Kidney tubule cell (primary cell): ENCODE results near the gene KRT15.
A peak's percentile ranks its signal among the peaks of the same experiment; 100 is the strongest.
"Not testable (repeated sequence)": the region's sequence is repeated elsewhere in the genome, so short reads cannot be mapped to it uniquely, and the experiment has no call there.

Experiments
- DNase-seq: peaks from one replicate; pipeline ENCODE4 v3.0.0-alpha.2; 2018; ENCODE audit warnings: low spot score

The KRT15 gene

DNA sequence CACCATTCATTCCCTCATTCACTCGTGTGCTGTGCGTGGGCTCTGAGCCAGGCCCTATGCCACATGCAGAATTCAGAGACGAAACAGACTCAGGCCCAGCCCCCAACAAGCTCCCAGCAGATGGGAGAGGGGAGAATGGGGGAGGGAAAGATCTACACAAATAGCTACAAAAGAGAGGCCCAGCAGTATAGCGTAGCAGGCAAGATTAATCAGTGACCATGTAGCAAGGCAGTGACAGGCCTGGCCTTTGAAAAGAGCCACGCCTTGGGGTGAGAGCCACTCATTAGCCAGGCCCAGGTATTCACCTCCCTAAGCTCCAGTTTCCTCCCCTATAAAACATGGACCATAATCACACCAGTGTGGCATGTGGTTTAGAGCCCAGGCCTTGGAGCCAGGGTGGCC is 25.8 kb upstream of the KRT15 start:
- DNase-seq, result peak; percentile 85

DNA sequence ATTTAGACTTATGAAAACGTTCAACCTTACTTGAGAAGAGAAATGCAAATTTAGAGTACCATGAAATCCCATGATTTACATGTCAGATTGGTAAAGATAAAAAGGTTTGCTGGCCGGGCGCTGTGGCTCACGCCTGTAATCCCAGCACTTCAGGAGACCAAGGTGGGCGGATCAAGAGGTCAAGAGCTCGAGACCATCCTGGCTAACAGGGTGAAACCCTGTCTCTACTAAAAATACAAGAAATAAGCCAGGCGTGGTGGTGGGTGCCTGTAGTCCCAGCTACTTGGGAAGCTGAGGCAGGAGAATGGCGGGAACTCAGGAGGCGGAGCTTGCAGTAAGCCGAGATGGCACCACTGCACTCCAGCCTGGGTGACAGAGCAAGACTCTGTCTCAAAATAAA is 24.1 kb upstream of the KRT15 start:
- DNase-seq, result not testable (repeated sequence)

DNA sequence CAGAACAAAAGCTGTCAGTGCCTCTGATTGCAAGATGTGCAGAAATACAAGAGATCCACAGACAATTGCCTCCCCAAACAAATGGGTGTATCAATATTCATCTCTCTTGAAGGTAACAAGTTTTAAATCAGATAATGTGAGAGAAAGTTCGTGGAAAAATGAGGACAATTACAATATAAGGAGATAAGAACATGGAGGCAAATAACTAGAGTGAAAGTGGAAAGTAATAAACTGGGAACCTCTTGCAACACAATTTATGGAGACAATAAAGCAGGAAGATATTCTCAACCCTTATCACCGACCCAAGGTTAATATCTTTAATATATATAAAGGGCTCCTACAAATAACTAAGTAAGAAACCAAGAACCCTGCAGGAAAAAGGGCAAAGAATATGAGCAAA is 23.7 kb upstream of the KRT15 start:
- DNase-seq, result no peak

DNA sequence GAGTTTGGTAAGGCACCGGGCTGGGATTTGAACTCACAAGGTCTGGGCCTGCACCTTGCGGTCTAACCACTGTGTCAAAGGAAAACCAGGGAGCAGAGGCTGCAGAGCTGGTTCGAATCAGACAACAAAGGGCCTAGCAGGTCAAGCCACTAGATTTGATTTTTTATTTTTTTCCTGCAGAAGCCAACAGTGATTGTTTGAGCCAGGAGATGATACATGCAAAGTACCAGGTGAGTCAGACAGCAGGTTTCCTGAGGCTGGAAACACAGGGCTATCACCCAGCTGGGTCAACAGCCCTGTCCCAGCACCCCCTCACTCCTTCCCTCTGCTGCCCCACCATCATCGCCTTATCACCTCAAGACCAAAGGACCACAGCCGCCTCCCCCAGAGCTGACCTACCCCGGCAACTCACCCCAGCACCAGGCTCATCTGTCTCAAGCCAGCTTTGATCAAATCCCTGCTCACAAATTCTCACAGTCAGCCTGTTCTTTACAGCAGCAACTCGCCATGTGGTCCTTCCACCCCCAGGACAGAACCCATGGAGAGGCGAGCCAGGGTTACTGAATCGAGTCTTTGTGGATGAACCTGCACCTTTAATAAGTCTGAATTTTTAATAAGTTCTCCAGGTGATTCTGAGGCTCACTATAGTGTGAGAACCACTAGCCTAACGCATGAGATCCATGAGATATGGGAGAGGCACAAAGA is 22.4 kb upstream of the KRT15 start:
- peak; percentile 80 for DNase-seq

DNA sequence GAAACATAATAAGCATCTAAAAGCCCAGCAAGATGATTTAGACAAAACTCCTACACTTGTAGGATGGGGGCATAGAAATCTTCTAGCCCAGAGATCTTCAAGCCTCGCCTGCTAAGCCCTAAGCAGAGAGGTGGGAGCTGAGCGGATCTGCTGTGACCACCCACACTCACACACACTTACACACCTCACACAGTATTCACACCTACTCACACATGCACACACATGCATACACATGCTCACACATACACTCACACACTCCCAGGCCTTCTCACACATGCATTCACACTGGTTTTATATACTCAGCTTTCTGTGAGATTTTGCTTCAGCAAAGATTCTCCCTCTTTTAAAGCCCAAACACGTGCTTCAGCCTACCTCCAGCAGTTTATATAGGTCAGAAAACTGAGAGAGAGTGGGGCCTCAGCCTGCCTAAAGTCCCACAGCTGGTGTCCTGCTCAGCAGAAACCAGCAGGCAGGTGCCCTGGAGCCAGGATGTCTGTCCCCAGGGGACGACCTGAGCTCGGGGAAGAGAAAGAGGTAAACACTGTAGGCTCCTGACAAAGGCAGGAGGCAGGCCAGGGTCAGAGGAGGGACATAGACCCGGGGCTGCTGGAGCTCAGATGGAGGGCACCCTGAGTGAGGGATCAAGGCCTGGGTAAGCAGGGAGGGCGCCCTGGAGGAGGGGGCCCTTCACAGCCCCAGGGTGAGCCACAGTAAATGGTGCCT is 21.4 kb upstream of the KRT15 start:
- no peak for DNase-seq

DNA sequence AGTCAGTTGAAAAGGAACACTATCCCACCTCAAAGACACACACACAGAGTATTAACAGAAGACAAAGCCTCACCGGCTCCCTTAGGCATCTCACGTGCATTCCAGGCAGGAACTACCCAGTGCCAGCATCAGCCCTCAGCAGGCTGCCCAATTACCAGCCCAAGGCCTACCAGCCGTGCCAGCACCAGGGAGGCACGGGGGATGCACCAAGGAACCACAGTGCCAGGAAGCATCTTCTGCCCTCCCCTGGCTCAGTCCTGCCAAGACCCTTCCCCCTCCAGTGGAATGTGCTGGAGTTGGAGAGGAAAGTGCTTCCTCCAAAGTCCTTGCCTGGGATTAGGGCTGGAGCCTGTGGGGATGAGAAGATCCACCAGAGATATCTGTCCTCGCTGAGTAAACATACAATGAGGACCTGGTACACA is 20.4 kb upstream of the KRT15 start:
- DNase-seq, result peak; percentile 58

DNA sequence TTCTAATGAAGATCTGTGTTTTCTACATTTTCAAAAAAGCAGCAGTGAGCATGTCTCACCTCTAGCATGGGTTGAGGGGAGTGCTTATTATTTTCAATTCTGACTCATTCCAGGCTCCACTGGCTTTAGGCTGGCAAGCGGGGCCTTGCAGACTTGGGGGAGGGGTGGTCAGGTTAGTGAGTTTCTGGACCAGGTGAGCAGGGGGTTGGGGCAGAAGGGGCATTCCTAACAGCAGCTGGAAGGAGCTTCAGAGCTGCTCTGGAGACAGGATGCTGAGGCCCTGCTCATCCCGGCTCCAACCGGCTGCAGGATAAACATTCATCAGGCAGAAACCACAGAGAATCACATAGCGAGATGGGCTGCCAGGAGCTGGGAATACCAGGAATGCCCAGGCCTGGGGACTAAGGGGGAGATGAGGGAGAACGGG is 19.9 kb upstream of the KRT15 start:
- DNase-seq, result peak; percentile 94

DNA sequence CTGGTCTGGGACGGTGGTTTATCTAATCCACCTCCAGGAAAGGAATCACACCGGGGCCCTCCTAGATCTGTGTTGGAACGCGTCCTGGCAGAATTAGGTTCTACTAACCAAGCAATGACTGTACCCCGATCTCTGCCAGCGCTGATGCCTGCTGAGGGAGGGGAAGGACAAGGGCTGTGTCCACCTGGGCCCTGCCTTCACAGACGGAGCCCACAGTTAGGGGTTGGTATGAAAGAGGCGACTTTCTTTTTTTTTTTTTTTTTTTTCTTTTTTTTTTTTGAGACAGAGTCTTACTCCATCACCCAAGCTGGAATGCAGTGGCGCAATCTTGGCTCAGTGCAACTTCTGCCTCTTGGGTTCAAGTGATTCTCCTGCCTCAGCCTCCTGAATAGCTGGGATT is 19.3 kb upstream of the KRT15 start:
- peak; percentile 32 for DNase-seq

DNA sequence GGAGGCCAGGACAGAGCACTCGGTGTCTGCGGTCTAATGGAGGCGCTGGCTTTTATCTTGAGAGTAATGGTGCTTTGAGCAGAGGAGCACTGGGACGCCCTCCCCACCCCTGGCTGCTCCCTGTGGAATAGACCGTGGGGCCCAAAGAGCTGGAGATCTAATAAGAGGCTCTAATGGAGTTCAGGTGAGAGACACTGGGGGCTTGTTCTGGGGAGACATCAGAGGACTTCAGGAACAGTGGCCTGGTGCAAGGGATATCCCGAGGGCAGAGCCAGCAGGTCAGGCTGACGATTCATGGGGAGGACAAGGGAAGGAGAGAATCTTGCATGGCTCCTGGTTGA is 18.9 kb upstream of the KRT15 start:
- DNase-seq, result no peak

DNA sequence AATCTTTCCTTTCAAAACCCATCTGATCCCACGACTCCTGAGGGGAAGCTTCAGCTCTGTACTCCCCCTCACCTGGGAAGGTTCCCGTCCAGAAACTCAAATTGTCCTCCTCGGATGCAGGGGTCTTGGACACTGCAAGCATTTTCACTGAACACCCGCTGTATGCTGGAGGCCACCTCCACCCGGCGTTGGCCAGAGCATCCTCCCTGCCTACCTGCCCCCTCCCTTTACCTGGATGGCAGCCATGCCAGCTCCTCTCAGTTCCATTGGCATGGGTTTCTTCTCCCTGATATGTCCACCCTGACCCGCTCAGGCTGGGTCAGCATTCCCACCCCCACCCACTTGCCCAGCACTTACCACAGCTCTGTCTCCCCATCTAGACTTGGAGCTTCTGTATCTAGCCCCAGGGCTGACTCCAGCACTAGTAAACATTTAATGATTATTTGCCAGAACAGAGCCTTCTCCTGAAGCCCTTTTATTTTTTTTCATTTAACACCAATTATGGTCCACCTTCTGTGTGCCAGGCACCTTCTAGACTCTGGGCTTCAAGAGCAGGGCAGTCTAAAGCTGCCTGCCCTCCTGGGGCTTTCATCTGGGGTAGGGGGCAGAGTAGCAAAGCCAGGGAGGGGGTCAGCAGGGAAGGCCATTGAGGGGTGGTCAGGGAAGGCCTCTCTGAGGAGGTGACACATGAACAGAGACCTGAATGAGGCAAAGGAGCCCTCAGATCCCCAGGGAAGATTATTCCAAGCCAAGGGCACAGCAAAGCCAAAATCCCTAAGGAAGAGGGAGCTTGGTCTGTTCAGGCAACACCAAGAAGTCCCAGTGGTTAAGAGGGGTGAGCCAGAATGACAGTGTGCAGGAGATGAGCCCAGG is 18.3 kb upstream of the KRT15 start:
- DNase-seq, result no peak

DNA sequence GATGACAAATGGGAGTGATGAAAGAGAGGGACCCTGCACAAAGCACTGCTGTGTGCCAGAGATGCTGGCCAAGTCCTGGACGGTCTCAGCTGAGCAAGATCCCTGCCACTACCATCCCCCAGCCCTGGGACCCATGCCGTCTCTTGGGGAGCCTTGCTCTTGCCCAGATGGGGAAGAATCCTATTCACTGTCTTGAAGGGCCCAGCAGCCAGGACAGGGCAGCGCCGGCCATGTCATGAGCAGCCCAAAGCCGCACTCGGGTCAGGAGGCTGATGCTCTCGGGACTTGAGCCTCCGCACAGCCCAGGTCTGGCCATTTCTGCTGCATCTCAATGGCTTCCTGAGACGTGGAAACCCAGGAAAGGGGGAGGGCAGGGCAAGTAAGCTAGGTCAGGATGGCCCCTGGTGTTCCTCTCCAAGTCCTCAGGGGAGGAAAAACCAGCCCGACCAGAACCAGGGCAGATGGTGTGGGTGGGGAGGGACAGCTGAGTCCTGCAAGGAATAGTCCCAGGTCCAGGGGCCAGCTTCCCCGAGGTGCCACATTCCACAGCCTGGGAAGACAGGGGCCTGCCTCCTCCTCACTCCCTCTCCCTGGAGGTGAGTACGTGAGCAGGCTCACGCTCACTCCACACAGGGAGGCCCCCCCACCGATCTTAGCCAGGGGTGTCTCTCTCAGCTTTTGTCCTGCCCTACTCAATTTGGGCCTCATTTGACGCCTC is 17.2 kb upstream of the KRT15 start:
- DNase-seq, result peak; percentile 52

DNA sequence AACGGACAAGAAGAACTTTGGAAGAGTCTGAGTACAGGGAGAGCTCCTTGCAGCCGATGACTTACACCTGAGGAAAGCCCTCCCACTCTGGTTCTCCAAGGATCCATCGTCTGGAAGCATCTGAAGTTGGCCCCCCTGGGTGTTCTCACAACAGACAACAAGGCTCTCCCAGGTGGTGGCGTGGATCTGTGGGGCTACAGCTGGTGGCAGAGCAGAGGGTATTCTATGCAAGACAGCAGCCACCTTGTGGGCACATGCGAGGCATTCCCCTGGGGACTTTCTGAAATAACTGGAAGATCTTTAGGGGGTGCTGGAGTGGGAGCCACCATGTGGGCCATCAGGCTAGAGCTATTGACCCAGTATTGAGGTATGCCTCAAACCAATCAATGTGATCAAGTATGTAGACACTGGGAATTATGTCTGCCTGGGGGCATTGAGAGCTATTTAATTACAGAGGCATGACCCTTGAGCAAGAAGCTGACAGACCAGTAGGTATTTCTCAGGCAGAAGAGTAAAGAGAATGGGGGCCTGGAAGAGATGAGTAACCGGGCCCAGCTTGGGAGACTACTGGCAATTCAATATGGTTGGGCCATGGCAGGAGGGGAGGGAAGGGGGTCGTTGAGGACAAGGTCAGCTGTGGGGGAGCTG is 16.3 kb upstream of the KRT15 start:
- no peak for DNase-seq

DNA sequence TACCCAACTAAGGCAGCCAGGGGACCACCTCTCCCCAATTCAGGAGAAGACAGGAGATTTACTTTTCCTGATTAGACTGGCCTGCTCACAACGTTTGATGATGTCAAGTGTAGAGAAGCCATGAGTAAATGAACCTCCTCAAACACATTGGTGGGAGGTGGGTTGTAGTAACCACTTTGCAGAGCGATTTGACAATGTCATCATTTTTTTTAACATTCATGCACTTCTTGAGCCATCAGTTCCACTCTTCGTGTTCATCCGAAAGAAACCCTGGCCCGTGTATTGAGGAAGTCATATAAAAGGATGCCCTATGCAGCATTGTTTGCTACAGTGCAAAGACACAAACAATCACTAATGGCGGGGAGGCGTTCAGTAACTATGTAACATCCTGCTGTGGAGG is 14.9 kb upstream of the KRT15 start:
- no peak for DNase-seq

DNA sequence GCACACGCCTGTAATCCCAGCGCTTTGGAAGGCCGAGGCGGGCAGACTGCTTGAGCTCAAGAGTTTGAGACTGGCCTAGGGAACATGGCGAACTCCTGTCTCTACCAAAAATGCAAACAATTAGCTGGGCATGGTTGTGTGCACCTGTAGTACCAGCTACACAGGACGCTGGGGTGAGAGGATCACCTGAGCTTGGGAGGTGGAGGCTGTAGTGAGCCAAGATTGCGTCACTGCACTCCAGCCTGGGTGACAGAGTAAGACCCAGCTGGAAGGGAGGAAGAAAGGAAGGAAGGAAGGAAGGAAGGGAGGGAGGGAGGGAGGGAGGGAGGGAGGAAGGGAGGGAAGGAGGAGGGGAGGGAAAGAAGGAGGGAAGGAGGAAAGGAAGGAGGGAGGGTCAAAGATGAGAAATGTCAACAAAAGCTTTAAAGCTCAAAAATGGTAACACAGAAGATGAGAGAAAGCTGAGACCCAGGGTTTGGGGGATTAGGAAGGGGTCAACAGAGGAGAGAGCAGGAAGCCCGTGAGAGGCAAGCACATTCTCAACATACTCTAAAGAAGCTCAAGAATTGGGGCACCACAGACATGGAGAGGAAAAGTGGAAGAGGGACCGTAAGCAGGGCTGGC is 14.4 kb upstream of the KRT15 start:
- no peak for DNase-seq

DNA sequence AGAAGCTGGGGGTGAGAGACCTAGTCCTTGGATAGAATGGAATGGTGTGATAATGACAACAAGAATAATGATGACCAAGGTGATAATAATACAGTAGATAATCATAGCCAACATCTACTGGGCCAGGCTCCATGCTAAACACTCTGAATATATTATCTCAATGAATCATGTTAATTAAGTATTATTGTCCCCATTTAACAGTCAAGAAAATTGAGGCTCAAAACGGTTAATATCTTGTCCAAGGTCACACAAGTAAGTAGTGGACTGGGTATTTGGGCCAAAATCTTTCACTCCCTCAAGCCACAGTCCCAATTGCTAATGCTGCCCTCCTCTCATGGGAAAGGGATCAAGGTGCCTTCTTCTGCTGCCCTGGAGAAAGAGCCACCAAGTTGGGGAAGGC is 13.3 kb upstream of the KRT15 start:
- DNase-seq, result no peak

DNA sequence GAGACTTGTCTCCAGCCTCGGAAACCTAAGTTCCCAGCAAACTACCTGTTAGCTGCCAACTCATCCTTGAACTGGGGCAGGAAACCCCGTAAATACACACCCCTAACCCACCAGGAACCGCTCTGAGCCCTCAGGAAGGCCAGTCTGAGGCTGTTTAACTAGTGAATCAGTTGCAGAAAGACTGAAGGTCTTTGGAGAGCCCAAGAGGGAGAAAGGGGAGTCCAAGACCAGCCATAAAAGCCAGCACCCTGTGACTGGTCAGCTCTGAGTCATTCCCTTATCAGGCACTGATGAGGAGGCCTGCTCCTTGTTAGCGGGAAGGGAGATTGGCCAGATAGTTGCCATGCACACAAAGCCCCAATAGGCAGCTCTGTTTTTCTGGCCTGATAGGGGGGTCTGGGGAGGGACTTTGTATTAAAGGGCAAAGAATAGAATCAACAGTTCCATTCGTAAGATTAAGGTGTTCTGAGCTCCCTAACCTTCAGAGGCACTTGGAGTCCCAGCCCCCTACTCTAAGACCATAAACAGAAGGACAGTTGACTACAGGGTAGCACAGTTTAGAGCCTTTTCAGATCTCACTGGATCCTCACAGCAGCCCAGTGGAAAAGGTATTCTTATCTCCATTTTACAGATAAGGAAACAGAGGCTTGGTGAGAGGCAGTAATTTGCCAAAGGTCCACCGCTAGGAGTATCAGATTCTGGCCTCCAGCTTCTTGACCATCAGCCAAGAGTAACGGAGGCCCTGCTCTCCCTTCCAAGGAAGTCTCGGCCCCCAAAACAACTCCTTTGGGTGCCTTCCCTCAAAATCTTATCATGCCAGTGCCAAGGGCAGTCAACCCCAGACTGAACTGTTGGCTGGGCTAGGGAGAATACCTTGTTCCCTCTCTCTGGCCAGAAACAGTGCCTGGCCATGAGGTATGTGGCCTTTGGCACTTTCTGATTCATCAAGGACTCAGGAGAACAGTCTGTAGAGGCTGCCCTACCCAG is 11.7 kb upstream of the KRT15 start:
- DNase-seq, result peak; percentile 97

DNA sequence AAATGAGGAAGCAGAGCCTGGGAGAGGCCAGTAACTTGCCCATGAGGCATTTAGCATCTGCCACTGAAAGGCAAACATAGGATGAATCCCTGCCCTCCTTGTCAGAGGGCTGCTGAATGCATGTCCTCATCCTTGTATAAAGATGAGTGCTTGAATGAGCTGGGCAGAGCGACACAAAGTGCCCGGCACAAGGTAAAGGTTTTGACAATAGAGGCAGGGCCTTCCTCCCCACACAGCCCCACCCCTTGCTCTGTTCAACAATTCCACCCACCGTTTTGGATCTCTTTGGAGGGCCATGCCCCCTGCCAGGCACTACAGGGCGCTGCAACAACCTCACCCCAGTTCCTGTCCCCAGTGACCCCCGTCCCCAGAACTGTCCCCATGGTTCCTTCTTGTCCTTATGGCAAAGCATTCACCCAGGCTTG is 10.8 kb upstream of the KRT15 start:
- DNase-seq, result no peak

DNA sequence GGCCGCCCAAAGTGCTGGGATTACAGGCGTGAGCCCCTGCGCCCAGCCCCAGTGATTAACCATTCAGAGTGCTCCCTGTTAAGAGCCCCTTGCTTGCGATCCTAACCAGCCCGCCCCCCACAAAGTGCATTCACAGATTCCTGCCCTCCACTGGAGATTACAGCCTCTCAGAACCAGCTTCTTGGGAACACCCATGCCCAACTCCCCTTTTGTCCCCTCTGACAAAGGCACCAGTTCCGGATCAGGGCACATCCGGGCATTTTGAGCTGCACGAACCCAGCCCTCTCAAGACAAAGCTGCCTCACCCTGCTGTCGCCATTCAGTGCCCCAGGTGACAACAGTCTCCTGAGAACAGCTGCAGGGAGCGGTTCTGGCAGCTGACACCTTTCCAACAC is 10.3 kb upstream of the KRT15 start:
- no peak for DNase-seq

DNA sequence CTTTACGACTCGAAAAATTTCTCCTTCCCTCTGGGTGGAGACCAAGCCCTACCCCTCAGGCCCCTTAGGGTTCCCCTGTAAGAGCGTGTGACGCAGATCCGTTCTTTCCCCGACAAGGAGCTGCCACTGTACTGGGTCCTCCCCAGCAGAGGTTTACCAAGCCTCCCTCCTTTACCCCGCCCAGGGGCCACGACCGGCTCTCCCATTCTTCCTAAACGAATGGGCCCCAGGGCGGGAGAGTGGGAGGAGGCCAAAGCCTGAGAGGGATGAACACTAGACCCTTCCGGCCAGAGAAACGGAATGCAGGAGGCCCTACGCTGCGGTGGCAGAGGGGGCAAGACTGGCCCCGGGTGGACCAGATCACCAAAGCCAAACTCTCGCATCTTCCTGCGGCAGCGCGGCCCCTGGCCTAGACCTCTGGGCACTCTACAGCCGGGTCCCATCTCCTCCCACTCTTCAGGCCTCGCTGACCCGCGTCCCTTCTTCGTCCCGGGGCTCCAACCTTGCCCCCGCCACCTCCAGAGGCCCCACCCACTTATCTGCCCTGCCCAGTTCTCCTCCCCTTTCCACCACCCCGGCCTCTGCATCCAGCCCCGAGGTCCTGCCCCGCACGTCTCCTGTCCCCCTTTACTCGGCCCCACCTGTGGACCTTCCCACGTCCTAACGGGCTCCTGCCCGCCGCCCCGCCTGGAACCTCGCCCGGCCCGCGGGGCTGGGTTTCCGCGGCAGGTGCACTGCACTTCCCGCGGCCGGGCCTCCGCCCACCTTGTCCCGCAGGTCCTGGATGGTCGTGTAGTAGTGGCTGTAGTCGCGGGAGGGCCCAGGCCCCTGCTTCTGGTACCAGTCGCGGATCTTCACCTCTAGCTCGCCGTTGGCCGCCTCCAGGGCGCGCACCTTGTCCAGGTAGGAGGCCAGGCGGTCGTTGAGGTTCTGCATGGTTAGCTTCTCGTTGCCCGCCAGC is 8.7 kb upstream of the KRT15 start:
- DNase-seq, result peak; percentile 65
